GM23338 (cell line): ENCODE data around the gene EIF5A. TPM values are rescaled to one million over a fixed set of nuclear protein-coding genes. Genes with fewer than 3 reads are reported as not detected.

Experiments used
- ATAC-seq: fragments of 200-7000 bp; cut with Tn5 transposase; 3 replicates; pipeline ENCODE4 v1.9.1; 2020
- DNase-seq: peaks from one replicate; pipeline ENCODE4 v3.0.0-alpha.2; 2015; ENCODE audit warnings: low spot score
- H2AFZ ChIP-seq: fragments of 200-600 bp; sonication (generic); 2 replicates; pipeline ENCODE4 v1.8.0; 2016; ENCODE audit warnings: antibody characterized with exemption, mild to moderate bottlenecking, moderate library complexity
- H3F3A ChIP-seq: fragments of 200-600 bp; sonication (generic); replicated peaks from 2 replicates; pipeline ENCODE4 v1.8.0; 2017; ENCODE audit warnings: antibody characterized with exemption, mixed run types, low read depth
- H3K27ac ChIP-seq: fragments of 200-600 bp; sonication (generic); 2 replicates; pipeline ENCODE4 v1.6.1; 2016; ENCODE audit warnings: low read depth
- H3K27me3 ChIP-seq: fragments of 200-600 bp; sonication (generic); 2 replicates; pipeline ENCODE4 v1.8.0; 2016; ENCODE audit warnings: mild to moderate bottlenecking, mixed run types, moderate library complexity; ENCODE audit not compliant: insufficient read depth
- H3K36me3 ChIP-seq: fragments of 200-600 bp; sonication (generic); 2 replicates; pipeline ENCODE4 v1.8.0; 2016; ENCODE audit warnings: mild to moderate bottlenecking; ENCODE audit not compliant: insufficient read depth
- H3K4me1 ChIP-seq: fragments of 200-600 bp; sonication (generic); 2 replicates; pipeline ENCODE4 v1.8.0; 2016; ENCODE audit warnings: mild to moderate bottlenecking, moderate library complexity; ENCODE audit not compliant: insufficient read depth
- H3K4me2 ChIP-seq: fragments of 200-600 bp; sonication (generic); 2 replicates; pipeline ENCODE4 v1.7.1; 2017; ENCODE audit warnings: mixed run types
- H3K4me3 ChIP-seq: fragments of 200-600 bp; sonication (generic); 2 replicates; pipeline ENCODE4 v1.6.1; 2016; ENCODE audit warnings: mixed run types
- H3K79me2 ChIP-seq: fragments of 200-600 bp; sonication (generic); replicated peaks from 2 replicates; pipeline ENCODE4 v1.8.0; 2017; ENCODE audit warnings: mild to moderate bottlenecking; ENCODE audit not compliant: insufficient read depth
- H3K9me2 ChIP-seq: fragments of 200-600 bp; sonication (generic); 2 replicates; pipeline ENCODE4 v1.8.0; 2017; ENCODE audit not compliant: insufficient read depth
- H4K20me1 ChIP-seq: fragments of 200-600 bp; sonication (generic); replicated peaks from 2 replicates; pipeline ENCODE4 v1.8.0; 2017; ENCODE audit warnings: mild to moderate bottlenecking; ENCODE audit not compliant: insufficient read depth
- H3K27ac Mint-ChIP-seq: 2 replicates; pipeline ENCODE4 v1.8.0; 2020; ENCODE audit warnings: inconsistent platforms, mild to moderate bottlenecking, moderate library complexity, mixed read lengths
- H3K27me3 Mint-ChIP-seq: 3 replicates; pipeline ENCODE4 v1.8.0; 2022; ENCODE audit warnings: low read depth, mild to moderate bottlenecking, moderate library complexity, mixed read lengths, inconsistent platforms; ENCODE audit not compliant: insufficient read depth, poor library complexity
- H3K36me3 Mint-ChIP-seq: 3 replicates; pipeline ENCODE4 v1.8.0; 2021; ENCODE audit warnings: low read depth, mild to moderate bottlenecking, inconsistent platforms, moderate library complexity, mixed read lengths
- H3K4me1 Mint-ChIP-seq: 3 replicates; pipeline ENCODE4 v1.8.0; 2020; ENCODE audit warnings: mild to moderate bottlenecking, inconsistent platforms, mixed read lengths
- H3K4me3 Mint-ChIP-seq: 3 replicates; pipeline ENCODE4 v1.8.0; 2021; ENCODE audit warnings: moderate library complexity, mild to moderate bottlenecking, inconsistent platforms, mixed read lengths
- H3K9me3 Mint-ChIP-seq: 3 replicates; pipeline ENCODE4 v1.8.0; 2020; ENCODE audit warnings: moderate library complexity, mild to moderate bottlenecking, inconsistent platforms, mixed read lengths
- CREB1 ChIP-seq: fragments of 250-450 bp; sonication (Bioruptor Pico); IDR thresholded peaks from 2 replicates; pipeline ENCODE4 v1.5.0; 2020; ENCODE audit warnings: low read depth, mild to moderate bottlenecking, moderate library complexity
- CTCF ChIP-seq, 2 experiments: fragments of 200-600 bp in 1 of 2; sonication (generic) in 1 of 2; conservative IDR thresholded peaks; 2 replicates each; pipeline versions ENCODE4 v1.5.1 to v1.6.1; 2016 to 2017; ENCODE audit warnings: antibody characterized with exemption in 2 of 2, low read depth in 2 of 2, mild to moderate bottlenecking in 2 of 2, moderate library complexity in 1 of 2
- ETS1 ChIP-seq: IDR thresholded peaks from 2 replicates; pipeline ENCODE4 v1.6.1; 2016; ENCODE audit warnings: antibody characterized with exemption
- EZH2 ChIP-seq: fragments of 200-600 bp; sonication (generic); IDR thresholded peaks from one replicate; pipeline ENCODE4 v1.8.0; 2017; ENCODE audit warnings: antibody characterized with exemption, mild to moderate bottlenecking, low read depth; ENCODE audit not compliant: unreplicated experiment
- JUNB ChIP-seq: IDR thresholded peaks from one replicate; pipeline ENCODE4 v1.6.1; 2016; ENCODE audit warnings: antibody characterized with exemption; ENCODE audit not compliant: unreplicated experiment
- NANOG ChIP-seq: IDR thresholded peaks from 2 replicates; pipeline ENCODE4 v1.6.1; 2016; ENCODE audit warnings: antibody characterized with exemption, borderline replicate concordance
- POLR2AphosphoS5 ChIP-seq: IDR thresholded peaks from 2 replicates; pipeline ENCODE4 v1.6.1; 2016; ENCODE audit warnings: antibody characterized with exemption, low read depth
- REST ChIP-seq: IDR thresholded peaks from one replicate; pipeline ENCODE4 v1.6.1; 2018; ENCODE audit warnings: antibody characterized with exemption; ENCODE audit not compliant: unreplicated experiment
- STAT1 ChIP-seq: IDR thresholded peaks from one replicate; pipeline ENCODE4 v1.6.1; 2016; ENCODE audit warnings: antibody characterized with exemption; ENCODE audit not compliant: unreplicated experiment
- ZNF114 ChIP-seq: fragments of 250-450 bp; sonication (Bioruptor Pico); IDR thresholded peaks from 2 replicates; pipeline ENCODE4 v1.5.0; 2020; ENCODE audit warnings: mild to moderate bottlenecking, moderate library complexity
- ZNF331 ChIP-seq: fragments of 250-450 bp; sonication (Bioruptor Pico); IDR thresholded peaks from 2 replicates; pipeline ENCODE4 v1.5.0; 2020; ENCODE audit warnings: low read depth, mild to moderate bottlenecking, moderate library complexity
- ZNF462 ChIP-seq: fragments of 250-450 bp; sonication (Bioruptor Pico); IDR thresholded peaks from 2 replicates; pipeline ENCODE4 v1.5.0; 2020; ENCODE audit warnings: mild to moderate bottlenecking, moderate library complexity
- polyA plus RNA-seq: library from polyadenylated mRNA; unstranded; fragments of >200 nt; fragmentation: Nextera tagmentation; extraction: Ambion mirVana; gene quantifications from 2 replicates; pipeline ENCODE4 v1.2.1, GENCODE V29; 2016
- total RNA-seq: library from RNA; depleted of rRNA; stranded (reverse); fragments of >200 nt; shearing (Covaris generic); gene quantifications from 2 replicates; pipeline ENCODE4 v1.2.3, GENCODE V29; 2014

Gene EIF5A
- total and polyA plus RNA-seq, 2 experiments from 2014 or later: 833 to 1,562 TPM

- Mint-ChIP-seq H3K27ac (peak within 1 kb of the TSS; percentile 42; the same call in 1 of the 2 replicates), H3K4me3 (peak within 1 kb of the TSS; percentile 82), H3K4me1 (peaks cover 34% of the 10 kb centered on the region), H3K27me3 (peaks cover 47% of the 10 kb centered on the region), H3K36me3 (peaks cover 4% of the 10 kb centered on the region; the same call in 1 of the 3 replicates), H3K9me3 (no peaks in the 10 kb centered on the region)
- Histone ChIP-seq H3K4me3 (peak within 1 kb of the TSS; percentile 96), H3K79me2 (no peaks in the 10 kb centered on the region), H3K4me1 (peaks cover 23% of the 10 kb centered on the region), H3K27ac (peak within 1 kb of the TSS; percentile 97), H3K9me2 (no peaks in the 10 kb centered on the region), H2AFZ (peak within 1 kb of the TSS; percentile 69), H3K4me2 (peak within 1 kb of the TSS; percentile 99), H3K27me3 (no peaks in the 10 kb centered on the region), H3K36me3 (no peaks in the 10 kb centered on the region), H3F3A (peaks cover 18% of the 10 kb centered on the region), H4K20me1 (no peaks in the 10 kb centered on the region; the same call in 1 of the 2 replicates)
- ATAC-seq: peak; percentile 63
- TF ChIP-seq ZNF114 (CRISPR knock-in tag) (no peak), EZH2 (no peak), ETS1 (no peak), CREB1 (CRISPR knock-in tag) (0 out of 2 replicates have a peak, but pooled peaks have one; percentile 8), ZNF331 (CRISPR knock-in tag) (no peak), ZNF462 (no peak), POLR2AphosphoS5 (peak; percentile 65; the same call in 1 of the 2 replicates), NANOG (no peak), REST (no peak), JUNB (no peak), STAT1 (no peak), CTCF (conservative IDR thresholded peaks at IDR 0.05; ENCODE audit: low read depth in 2 of 2) (peak in 1 of 2 experiments; percentile 73; a peak in 3 of 4 replicates)
- peak; percentile 94 for DNase-seq
Observed at GRCh38 chr17:7351665-7352502, 44.5 kb downstream of the EIF5A start, which contains the start of gene KCTD11. TSS of gene KCTD11 (plus strand) at chr17:7352162.
